Stimulated activated CD8-positive, alpha-beta memory T cell treated with anti-CD3 and anti-CD28 coated beads, Interleukin-4, amount 100 ng/mL, for 4 hours (primary cell): ENCODE results near the gene CDKN2B.
"Not testable (repeated sequence)": the region's sequence is repeated elsewhere in the genome, so short reads cannot be mapped to it uniquely, and the experiment has no call there.

Source experiments
- DNase-seq, 2 donors: peaks; one replicate each; pipeline ENCODE4 v3.0.0-alpha.2; 2020; ENCODE audit warnings: low read depth in 2 of 2, low spot score in 1 of 2

CDKN2B gene

DNA sequence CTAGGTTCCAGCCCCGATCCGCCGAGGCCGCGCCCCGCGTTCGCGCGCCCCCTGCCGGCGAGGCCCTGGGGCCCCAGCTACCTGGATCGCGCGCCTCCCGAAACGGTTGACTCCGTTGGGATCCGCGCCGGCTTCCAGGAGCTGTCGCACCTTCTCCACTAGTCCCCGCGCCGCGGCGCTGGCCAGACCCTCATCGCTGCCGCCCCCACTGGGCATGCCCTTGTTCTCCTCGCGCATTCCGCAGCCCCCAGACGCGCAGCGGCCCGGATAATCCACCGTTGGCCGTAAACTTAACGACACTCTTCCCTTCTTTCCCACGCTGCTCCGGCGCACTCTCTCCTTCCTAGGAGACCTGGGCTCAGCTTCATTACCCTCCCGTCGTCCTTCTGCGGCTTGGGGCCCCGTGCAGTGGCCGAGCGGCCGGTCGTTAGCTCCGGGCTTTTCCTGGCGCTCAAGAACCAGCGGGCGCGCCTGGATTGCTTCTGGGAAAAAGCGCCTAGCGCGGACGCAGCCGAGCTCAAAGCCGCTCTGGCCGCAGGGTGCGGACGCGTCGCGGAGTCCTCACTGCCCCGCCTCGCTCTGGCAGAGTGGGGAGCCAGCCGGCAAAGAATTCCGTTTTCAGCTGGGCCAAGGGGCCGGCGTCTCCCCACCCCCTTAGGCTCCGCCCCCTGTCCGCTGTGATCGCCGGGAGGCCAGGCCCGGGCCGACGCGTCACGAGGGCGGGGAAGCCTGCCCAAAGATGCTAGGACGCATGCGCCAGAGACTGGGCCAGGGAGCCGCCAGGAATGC, at the start of gene CDKN2B:
CDKN2B (minus strand) TSS at position 589 of the 789 bp plus-strand sequence; CDS start at position 237, 352 bp downstream.
- DNase-seq: peak in 1 of 2 donors; percentile 32

DNA sequence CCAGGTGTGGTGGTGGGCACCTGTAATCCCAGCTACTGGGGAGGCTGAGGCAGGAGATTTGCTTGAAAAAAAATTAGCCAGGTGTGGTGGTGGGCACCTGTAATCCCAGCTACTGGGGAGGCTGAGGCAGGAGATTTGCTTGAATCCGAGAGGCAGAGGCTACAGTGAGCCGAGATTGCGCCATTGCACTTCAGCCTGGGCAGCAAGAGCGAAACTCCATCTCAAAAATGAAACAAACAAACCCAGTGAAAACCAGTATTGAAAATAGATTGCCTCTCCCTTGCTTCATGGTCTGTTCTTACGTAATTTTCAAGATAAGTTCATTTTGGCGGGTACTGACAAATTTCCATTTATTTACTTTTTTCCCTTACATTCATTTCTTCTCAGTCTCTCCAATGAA, 48.9 kb upstream of the CDKN2B start:
- not testable (repeated sequence) for DNase-seq

DNA sequence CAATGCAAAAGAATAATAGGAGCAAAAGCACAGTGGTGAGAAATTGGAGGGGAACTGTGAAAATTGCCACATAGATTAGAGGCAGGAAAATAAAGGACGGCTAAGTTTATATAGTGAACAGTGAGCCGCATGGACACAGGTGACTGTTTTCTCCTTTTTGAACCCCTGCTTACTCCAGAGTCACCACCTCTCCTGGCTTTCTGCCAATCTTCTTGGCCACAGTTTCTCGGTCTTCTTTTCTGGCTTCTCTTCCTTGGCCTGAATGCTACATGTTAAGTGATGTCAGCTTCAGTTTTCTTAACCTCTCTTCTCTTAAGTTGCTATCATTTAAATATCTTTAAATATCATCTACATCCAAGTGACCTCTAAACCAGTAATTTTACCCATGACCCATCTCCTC, 47.3 kb upstream of the CDKN2B start:
- no peak for DNase-seq

DNA sequence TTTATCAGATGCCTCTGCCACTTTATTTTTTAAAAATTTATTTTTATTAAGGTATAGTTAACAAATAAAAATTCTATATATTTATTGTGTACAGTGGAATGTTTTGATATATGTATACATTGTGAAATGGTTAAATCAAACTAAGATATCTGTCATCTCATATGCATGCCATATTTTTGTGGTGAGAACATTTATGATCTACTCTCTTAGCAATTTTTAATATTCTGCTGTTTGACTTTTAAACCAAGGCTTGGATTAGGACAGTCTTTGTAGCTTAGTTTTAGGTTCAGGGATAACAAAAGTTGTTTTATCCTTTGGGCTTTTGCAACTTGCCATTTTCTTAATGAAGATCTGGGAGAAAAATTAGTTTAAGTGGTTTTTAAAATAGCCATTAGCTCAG, 46.0 kb upstream of the CDKN2B start:
- DNase-seq: no peak

DNA sequence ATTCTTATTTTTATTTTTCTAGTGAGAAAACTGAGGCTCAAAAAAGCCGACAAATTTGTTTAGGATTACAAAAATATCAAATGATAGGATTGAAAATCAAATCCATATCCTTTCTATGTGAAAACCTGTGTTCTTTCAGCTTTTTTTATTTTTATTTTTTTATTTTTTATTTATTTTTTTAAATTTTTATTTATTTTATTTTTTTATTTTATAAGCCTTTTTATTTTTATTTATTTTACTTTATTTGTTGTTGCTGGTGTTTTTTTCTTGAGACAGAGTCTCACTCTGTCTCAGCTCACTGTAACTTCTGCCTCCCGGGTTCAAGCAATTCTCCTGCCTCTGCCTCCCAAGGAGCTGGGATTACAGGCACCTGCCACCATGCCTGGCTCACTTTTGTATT, 45.4 kb upstream of the CDKN2B start:
- no peak for DNase-seq

GRCh38 chr9:22054076-22054475, 45.0 kb upstream of the CDKN2B start:
- DNase-seq: no peak

GRCh38 chr9:22053178-22053577, 44.1 kb upstream of the CDKN2B start:
- DNase-seq: no peak

- DNase-seq: no peak
Observed at GRCh38 chr9:22052376-22052945, 43.4 kb upstream of the CDKN2B start.

- DNase-seq: no peak
Observed at GRCh38 chr9:22050924-22051323, 41.8 kb upstream of the CDKN2B start.

GRCh38 chr9:22049411-22049810, 40.3 kb upstream of the CDKN2B start:
- DNase-seq: no peak

DNA sequence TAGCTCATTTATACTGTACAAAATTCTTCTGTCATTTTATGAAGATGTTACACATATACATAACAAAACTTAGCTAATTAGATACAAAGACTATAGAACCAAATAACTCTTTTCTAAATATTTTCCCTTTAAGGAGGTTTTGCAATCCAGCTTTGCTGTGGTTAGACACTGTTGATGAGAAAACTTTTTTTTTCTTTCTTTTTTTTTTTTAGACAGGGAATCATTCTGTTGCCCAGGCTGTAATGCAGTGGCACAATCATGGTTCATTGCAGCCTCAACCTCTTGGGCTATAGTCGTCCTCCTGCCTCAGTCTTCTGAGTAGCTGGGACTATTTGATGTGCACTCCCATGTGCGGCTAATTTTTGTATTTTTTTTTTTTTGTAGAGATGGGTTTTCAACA, 38.5 kb upstream of the CDKN2B start:
- DNase-seq: no peak

DNA sequence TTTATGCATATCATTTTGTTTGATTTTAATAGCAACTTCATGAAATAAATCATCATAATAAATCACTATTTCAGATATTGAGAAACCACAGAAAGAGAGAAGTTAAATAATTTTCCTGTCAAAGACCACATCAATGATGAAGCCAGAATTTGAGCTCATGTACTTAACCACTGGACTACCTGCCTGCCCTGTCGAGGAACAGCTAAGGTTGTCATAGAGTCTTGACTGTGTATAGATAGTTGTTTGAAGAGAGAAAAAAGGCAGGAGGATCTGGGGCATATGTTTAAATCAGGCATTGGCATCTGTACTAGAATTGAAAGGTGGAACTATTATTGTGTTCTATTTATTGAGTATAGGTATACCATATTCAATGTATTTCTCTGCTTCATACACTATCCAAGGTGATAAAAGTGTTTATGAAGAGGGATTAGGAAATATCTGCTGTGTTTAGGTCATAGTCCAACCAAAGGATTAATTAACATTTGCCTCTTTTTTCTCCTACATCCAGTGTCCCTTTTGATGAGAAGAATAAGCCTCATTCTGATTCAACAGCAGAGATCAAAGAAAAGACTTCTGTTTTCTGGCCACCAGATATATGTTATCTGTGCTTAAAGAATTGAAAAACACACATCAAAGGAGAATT, 37.3 kb upstream of the CDKN2B start:
- no peak for DNase-seq

DNA sequence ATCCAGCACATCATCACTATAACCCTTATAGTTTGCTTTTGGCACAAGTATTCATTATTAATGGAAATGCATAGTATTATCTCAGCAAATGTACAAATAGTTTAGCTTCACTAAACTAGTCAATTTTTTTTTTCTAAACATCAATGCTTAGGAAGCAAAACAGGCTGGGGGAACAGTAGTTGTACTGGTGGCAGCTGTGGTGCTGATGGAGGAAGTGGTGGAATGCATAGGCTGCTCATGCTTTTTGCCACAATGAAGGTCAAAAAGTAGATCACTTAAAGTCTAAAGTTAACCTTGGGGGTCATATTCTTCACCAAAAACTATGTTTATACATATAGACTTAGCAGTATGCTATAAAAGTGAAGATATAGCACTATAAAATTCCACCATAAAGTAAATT, 36.3 kb upstream of the CDKN2B start:
- DNase-seq: no peak

DNA sequence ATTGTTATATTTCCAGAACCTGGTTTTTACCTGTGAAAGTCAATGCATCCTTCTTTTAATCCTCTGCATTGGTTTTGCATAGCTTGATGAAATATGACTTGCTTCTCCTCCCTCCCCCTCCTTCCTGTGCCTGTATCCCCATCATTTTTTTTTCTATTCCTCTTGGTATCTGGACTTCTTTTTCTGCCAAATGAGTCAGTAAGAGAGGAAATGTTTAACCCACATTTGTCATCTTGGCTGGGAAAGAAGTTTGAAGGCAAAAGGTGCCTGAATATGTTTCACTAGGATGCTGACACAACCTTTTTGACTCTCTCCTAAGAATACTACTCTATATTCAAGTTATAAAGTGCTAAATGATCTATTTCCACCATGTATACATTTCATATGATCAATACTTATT, 35.5 kb upstream of the CDKN2B start:
- no peak for DNase-seq

GRCh38 chr9:22043928-22044327, 34.8 kb upstream of the CDKN2B start:
- DNase-seq: no peak

DNA sequence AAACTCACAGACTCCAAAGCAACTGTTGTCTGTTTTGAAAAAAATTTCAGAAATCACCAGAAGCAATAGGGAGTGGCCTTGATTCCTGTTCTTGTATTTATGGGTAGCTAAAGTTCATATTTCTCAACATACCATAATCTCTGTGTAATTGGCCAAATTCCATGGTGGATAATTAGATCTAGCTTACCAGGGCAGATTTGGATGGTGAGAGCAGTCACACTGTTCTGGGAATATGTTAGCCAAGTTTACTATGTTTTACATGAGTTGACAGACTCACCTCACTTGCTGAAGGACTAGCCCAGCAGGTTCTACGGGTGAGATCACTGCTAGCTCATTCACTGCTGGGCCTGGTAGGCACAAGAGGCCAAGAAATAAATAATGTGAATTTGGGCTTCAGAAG, 32.7 kb upstream of the CDKN2B start:
- DNase-seq: no peak

DNA sequence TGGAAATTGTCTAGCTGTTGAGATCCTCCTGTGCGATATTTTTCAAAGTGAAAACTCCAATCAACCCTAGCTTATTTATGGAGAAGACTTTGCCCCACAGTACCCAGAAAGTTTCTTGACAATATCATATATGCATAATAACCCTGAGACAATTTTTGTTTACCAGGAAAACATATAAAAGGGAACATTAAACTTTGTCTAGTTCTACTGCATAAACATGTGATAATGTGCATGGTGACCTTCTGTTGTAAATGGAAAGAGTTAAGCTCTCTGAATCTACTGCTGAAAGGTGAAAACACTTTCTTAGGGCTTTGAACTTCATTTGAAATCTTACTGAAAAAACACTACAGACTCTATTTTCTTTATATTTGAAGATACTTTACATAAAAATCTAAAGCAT, 32.2 kb upstream of the CDKN2B start:
- DNase-seq: no peak

DNA sequence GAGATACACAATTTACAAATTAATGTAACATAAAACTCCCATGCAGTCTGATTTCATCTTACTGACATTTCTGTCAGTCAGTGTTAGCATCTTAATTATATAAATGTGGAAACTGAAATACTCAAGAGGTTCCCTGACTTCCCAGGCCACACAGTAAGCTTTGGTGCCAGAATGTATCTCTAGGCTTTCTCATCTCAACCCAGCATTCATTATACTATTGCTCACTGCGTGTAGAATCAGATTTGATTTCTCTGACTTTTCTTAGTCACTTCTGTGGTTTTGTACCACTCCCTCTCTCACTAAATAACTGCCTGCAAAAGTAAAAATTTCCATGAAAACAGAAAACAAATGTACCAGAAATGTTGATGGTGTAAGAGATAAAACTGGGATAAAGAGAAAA, 31.7 kb upstream of the CDKN2B start:
- no peak for DNase-seq

- no peak for DNase-seq
Observed at GRCh38 chr9:22039258-22039657, 30.2 kb upstream of the CDKN2B start.

DNA sequence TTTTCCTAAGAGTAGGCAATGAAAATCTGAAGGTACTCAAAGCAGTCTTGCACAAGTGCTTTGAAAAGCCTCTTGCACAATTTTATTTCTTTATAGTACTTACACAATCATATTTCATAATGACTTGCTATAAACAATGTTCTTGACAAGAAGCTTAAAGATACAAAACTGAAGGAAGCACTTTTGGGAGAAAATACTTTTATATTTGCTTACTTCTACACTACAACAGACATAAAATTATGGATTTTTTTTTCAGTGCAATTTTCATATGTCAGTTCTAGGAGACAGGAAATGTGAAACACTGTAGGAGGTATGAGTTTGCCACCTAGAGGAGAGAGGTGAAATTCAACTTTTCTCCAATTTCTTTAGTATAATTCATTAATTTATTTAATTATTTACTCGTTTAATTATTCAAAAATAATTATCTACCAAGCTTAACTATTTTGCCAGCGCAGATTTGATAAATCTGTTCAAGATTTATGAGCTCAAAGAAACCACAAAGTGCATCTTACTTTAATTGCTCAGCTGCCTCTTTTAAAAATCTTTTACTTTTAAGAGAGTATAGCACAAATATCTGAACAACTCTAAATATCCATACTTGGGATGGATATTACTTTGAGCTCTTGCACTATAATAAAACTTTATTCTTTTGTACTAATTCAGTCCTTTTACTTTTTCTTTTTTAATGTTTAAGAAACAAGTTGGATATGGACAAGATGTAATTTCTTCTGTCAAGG, 29.0 kb upstream of the CDKN2B start:
- no peak for DNase-seq

GRCh38 chr9:22036866-22037626, 27.9 kb upstream of the CDKN2B start:
- DNase-seq: no peak
